ENCODE measurements around the gene PURA.

PURA gene

GRCh38 chr5:140113699-140114263, at the start of gene PURA:
TSS of gene PURA (plus strand) at chr5:140114109. CDS start at chr5:140114182, 73 bp downstream.
- DNase-seq, result peak; percentile 84

- DNase-seq, result no peak
Observed at GRCh38 chr5:140072812-140073211, 41.1 kb upstream of the PURA start.

GRCh38 chr5:140073296-140073695, 40.6 kb upstream of the PURA start:
- no peak for DNase-seq

GRCh38 chr5:140075371-140075770, 38.5 kb upstream of the PURA start:
- DNase-seq, result no peak

- no peak for DNase-seq
Observed at GRCh38 chr5:140076142-140076541, 37.8 kb upstream of the PURA start.

- DNase-seq, result no peak
Observed at GRCh38 chr5:140076788-140077187, 37.1 kb upstream of the PURA start.

- DNase-seq, result no peak
Observed at GRCh38 chr5:140083120-140083519, 30.8 kb upstream of the PURA start.

- DNase-seq, result no peak
Observed at GRCh38 chr5:140083650-140084049, 30.3 kb upstream of the PURA start.

- DNase-seq, result no peak
Observed at GRCh38 chr5:140084541-140084940, 29.4 kb upstream of the PURA start.

- DNase-seq, result no peak
Observed at GRCh38 chr5:140090251-140090650, 23.7 kb upstream of the PURA start.

- DNase-seq, result no peak
Observed at GRCh38 chr5:140093179-140093578, 20.7 kb upstream of the PURA start.

- DNase-seq, result no peak
Observed at GRCh38 chr5:140093866-140094265, 20.0 kb upstream of the PURA start.

- DNase-seq, result no peak
Observed at GRCh38 chr5:140094889-140095288, 19.0 kb upstream of the PURA start.

- DNase-seq, result no peak
Observed at GRCh38 chr5:140101179-140101578, 12.7 kb upstream of the PURA start.

- DNase-seq, result no peak
Observed at GRCh38 chr5:140103154-140103553, 10.8 kb upstream of the PURA start.

GRCh38 chr5:140104100-140104499, 9.8 kb upstream of the PURA start:
- DNase-seq, result no peak

GRCh38 chr5:140106101-140106500, 7.8 kb upstream of the PURA start:
- DNase-seq, result no peak

GRCh38 chr5:140106805-140107311, 7.1 kb upstream of the PURA start:
- DNase-seq, result no peak

GRCh38 chr5:140107312-140108092, 6.4 kb upstream of the PURA start:
- peak; percentile 72 for DNase-seq

GRCh38 chr5:140108093-140109017, 5.6 kb upstream of the PURA start:
- no peak for DNase-seq

GRCh38 chr5:140109018-140109758, 4.7 kb upstream of the PURA start:
- DNase-seq, result no peak

GRCh38 chr5:140109759-140110645, 3.9 kb upstream of the PURA start:
- no peak for DNase-seq
